Measurements from ENCODE around the gene CYTH1. TPM values are rescaled to one million over a fixed set of nuclear protein-coding genes. Genes with fewer than 3 reads are reported as not detected.

CYTH1 gene
- total RNA-seq, 1 experiment from 2014 or later, result 46.7 TPM

DNA sequence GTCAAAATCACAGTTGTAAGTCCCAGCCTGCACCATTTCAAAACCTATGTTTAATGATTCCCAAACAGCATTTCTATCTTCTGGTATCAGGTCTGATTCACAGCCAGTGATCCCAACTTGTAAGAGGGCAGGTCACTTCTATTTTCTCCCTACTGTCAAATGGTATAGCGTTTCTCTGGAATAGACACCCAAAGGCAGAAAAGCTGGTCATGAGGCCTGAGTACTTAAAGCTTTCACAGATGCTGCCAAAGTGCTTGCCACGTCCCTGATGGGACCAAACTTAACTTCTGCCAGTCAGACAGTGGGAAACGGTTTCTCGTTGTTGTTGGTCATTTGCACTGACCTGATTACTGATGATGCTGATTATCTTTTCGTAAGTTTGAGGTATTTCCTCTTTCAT, 43.4 kb downstream of the CYTH1 start:
- Histone ChIP-seq H3K36me3 (ENCODE audit: control insufficient read depth, insufficient read depth, low read length) (no peaks in the 10 kb centered on the region), H3K4me3 (ENCODE audit: low read depth in 2 of 2, low read length in 2 of 2) (no peak overlapping the region), H3K9me3 (ENCODE audit: control insufficient read depth, insufficient read depth, low read depth, low read length) (no peaks in the 10 kb centered on the region), H3K27me3 (ENCODE audit: control insufficient read depth, insufficient read depth, low read length) (no peaks in the 10 kb centered on the region), H3K4me1 (ENCODE audit: control insufficient read depth, insufficient read depth, low read length) (peaks cover 33% of the 10 kb centered on the region), H3K27ac (ENCODE audit: low read length) (no peak overlapping the region)
- BruUV-seq (replicated peaks), result no TSS peak
- TF ChIP-seq SIN3A (IDR thresholded peaks at IDR 0.05; ENCODE audit: borderline replicate concordance, insufficient read depth, low read depth, low read length) (no peak), POLR2AphosphoS5 (IDR thresholded peaks at IDR 0.05; ENCODE audit: low read depth, low read length) (no peak), TCF7L2 (IDR thresholded peaks at IDR 0.05; ENCODE audit: low read depth, low read length) (no peak)
- TF ChIP-seq, protein P1, sequence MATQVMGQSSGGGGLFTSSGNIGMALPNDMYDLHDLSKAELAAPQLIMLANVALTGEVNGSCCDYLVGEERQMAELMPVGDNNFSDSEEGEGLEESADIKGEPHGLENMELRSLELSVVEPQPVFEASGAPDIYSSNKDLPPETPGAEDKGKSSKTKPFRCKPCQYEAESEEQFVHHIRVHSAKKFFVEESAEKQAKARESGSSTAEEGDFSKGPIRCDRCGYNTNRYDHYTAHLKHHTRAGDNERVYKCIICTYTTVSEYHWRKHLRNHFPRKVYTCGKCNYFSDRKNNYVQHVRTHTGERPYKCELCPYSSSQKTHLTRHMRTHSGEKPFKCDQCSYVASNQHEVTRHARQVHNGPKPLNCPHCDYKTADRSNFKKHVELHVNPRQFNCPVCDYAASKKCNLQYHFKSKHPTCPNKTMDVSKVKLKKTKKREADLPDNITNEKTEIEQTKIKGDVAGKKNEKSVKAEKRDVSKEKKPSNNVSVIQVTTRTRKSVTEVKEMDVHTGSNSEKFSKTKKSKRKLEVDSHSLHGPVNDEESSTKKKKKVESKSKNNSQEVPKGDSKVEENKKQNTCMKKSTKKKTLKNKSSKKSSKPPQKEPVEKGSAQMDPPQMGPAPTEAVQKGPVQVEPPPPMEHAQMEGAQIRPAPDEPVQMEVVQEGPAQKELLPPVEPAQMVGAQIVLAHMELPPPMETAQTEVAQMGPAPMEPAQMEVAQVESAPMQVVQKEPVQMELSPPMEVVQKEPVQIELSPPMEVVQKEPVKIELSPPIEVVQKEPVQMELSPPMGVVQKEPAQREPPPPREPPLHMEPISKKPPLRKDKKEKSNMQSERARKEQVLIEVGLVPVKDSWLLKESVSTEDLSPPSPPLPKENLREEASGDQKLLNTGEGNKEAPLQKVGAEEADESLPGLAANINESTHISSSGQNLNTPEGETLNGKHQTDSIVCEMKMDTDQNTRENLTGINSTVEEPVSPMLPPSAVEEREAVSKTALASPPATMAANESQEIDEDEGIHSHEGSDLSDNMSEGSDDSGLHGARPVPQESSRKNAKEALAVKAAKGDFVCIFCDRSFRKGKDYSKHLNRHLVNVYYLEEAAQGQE (IDR thresholded peaks at IDR 0.05; ENCODE audit: insufficient read depth in 1 of 2, low read depth in 2 of 2, low read length in 1 of 2), result no peak
- TF ChIP-seq, protein P2, sequence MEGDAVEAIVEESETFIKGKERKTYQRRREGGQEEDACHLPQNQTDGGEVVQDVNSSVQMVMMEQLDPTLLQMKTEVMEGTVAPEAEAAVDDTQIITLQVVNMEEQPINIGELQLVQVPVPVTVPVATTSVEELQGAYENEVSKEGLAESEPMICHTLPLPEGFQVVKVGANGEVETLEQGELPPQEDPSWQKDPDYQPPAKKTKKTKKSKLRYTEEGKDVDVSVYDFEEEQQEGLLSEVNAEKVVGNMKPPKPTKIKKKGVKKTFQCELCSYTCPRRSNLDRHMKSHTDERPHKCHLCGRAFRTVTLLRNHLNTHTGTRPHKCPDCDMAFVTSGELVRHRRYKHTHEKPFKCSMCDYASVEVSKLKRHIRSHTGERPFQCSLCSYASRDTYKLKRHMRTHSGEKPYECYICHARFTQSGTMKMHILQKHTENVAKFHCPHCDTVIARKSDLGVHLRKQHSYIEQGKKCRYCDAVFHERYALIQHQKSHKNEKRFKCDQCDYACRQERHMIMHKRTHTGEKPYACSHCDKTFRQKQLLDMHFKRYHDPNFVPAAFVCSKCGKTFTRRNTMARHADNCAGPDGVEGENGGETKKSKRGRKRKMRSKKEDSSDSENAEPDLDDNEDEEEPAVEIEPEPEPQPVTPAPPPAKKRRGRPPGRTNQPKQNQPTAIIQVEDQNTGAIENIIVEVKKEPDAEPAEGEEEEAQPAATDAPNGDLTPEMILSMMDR (IDR thresholded peaks at IDR 0.05), result no peak
- ChIA-PET CTCF (no interaction called here), POLR2A (no interaction called here)
- intact Hi-C loops (cut with micrococcal nuclease; ENCODE audit: unreplicated experiment) (no loop called here), in situ Hi-C loops (cut with HindIII; ENCODE audit: low pct_unique_long_range_greater_than_20kb, low sequenced_read_pairs) (no loop called here)
- ATAC-seq (no peak), DNase-seq (ENCODE audit: low read depth, low spot score) (no peak)

DNA sequence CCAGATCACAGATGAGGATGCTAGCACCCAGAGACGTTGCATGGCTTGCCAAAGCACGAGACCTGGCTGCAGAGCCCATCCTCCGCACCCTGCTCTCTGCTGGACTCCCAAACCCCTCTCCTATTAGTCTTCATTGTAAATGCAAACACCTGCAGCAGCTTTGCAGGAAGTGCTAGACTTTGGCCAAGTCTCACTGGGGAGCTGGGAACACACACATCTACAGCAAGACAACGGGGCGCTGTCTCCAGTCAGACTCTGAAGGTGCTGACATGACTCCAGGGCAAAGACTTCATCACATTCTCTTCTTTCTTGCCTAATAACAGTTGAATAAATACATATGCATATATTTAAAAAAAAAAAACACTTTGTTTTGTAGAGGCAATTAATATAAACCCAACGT, 43.8 kb downstream of the CYTH1 start:
- ChIA-PET CTCF (no interaction called here), POLR2A (no interaction called here)
- ATAC-seq (no peak), DNase-seq (ENCODE audit: low read depth, low spot score) (no peak)
- H3K36me3 ChIP-seq (ENCODE audit: control insufficient read depth, insufficient read depth, low read length), result no peaks in the 10 kb centered on the region
- H3K4me1 ChIP-seq (ENCODE audit: control insufficient read depth, insufficient read depth, low read length), result peaks cover 33% of the 10 kb centered on the region
- H3K27ac ChIP-seq (ENCODE audit: low read length), result no peak overlapping the region
- no peaks in the 10 kb centered on the region for H3K27me3 ChIP-seq (ENCODE audit: control insufficient read depth, insufficient read depth, low read length)
- TF ChIP-seq, protein P2 (IDR thresholded peaks at IDR 0.05), result no peak
- in situ Hi-C loops (cut with HindIII; ENCODE audit: low pct_unique_long_range_greater_than_20kb, low sequenced_read_pairs) (no loop called here), intact Hi-C loops (cut with micrococcal nuclease; ENCODE audit: unreplicated experiment) (no loop called here)
- H3K9me3 ChIP-seq (ENCODE audit: control insufficient read depth, insufficient read depth, low read depth, low read length), result no peaks in the 10 kb centered on the region
- BruUV-seq (replicated peaks), result no TSS peak
- no peak overlapping the region for H3K4me3 ChIP-seq (ENCODE audit: low read depth in 2 of 2, low read length in 2 of 2)

DNA sequence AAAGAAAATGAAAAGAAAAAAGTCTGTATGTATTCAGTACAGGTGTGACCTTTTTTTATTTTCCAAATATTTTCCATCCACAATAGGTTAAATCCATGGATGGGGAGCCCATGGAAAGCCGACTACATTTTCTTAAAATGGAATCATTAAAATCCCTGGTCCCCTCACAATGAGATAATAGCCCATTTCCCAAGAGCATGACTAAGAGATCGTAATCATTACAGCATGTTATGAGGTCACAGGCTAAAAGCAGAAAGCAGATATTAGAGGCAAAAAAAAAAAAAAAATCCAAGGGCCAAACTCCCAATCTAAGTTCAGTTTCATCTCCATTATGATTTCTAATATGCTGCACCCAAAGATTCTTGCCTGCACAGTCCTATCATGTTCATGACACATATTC, 44.7 kb downstream of the CYTH1 start:
- no peaks in the 10 kb centered on the region for H3K27me3 ChIP-seq (ENCODE audit: control insufficient read depth, insufficient read depth, low read length)
- no TSS peak for BruUV-seq (replicated peaks)
- TF ChIP-seq TCF7L2 (IDR thresholded peaks at IDR 0.05; ENCODE audit: low read depth, low read length) (no peak), SIN3A (IDR thresholded peaks at IDR 0.05; ENCODE audit: borderline replicate concordance, insufficient read depth, low read depth, low read length) (no peak), POLR2AphosphoS5 (IDR thresholded peaks at IDR 0.05; ENCODE audit: low read depth, low read length) (no peak)
- TF ChIP-seq, protein P1 (IDR thresholded peaks at IDR 0.05; ENCODE audit: insufficient read depth in 1 of 2, low read depth in 2 of 2, low read length in 1 of 2), result no peak
- TF ChIP-seq, protein P2 (IDR thresholded peaks at IDR 0.05), result no peak
- no peak for ATAC-seq
- no peak for DNase-seq (ENCODE audit: low read depth, low spot score)
- intact Hi-C loops (cut with micrococcal nuclease; ENCODE audit: unreplicated experiment) (no loop called here), in situ Hi-C loops (cut with HindIII; ENCODE audit: low pct_unique_long_range_greater_than_20kb, low sequenced_read_pairs) (no loop called here)
- peaks cover 33% of the 10 kb centered on the region for H3K4me1 ChIP-seq (ENCODE audit: control insufficient read depth, insufficient read depth, low read length)
- ChIA-PET POLR2A (no interaction called here), CTCF (interaction anchor here (0.5 to 0.6 kb wide), 2 partner anchors 36 to 305 kb away, joined by 3 to 8 read pairs; no protein-coding TSS in a partner anchor)
- peak overlapping the region; percentile 81; the same call in 1 of the 2 replicates for H3K27ac ChIP-seq (ENCODE audit: low read length)
- H3K4me3 ChIP-seq (ENCODE audit: low read depth in 2 of 2, low read length in 2 of 2), result peak overlapping the region; percentile 64 to 87; a peak in 3 of 4 replicates
- no peaks in the 10 kb centered on the region for H3K36me3 ChIP-seq (ENCODE audit: control insufficient read depth, insufficient read depth, low read length)
- H3K9me3 ChIP-seq (ENCODE audit: control insufficient read depth, insufficient read depth, low read depth, low read length), result no peaks in the 10 kb centered on the region
